CMK (cell line): Measurements from ENCODE around the gene GPX4.

Experiments
- DNase-seq: peaks from one replicate; pipeline ENCODE4 v3.0.0-alpha.2; 2010; ENCODE audit warnings: low read depth

GPX4 gene

DNA sequence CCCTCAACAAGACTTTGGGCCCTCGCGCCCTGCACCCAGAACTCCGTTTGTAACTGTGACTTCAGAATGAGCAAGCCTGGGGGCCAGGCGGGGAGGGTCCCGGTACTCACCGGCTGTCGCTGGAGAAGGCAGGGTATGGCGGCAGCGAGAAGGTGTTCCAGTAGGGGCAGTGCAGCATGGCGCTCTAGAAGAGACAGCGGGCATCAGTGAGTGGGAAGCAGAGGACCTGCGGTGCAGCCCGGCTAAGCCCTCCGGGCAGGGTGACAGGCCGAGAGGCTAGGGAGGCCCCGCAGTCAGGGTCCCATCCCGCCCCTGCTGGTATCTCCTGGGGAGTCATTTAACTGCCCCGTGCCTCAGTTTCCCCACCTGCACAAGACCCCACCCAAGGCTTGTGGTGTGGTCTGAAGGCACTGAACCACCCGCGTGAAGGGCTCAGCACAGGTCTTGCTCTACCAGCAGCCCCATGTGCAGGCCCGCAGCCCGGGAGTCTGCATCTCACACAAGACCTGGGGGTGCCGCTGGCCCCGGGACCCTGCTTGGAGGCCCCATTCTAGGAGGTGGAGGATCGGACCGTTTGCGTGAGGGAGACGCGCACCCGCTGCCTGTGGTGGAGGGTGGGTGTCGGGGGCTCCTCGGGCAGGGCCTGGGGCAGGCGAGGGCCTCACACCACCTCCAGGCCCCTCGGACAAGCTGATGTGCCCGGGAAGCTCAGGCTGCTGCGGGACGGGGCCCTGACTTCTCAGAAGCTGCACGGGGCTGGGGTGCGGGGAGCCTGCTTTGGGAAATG lies 45.7 kb downstream of the GPX4 start:
- DNase-seq, result no peak

DNA sequence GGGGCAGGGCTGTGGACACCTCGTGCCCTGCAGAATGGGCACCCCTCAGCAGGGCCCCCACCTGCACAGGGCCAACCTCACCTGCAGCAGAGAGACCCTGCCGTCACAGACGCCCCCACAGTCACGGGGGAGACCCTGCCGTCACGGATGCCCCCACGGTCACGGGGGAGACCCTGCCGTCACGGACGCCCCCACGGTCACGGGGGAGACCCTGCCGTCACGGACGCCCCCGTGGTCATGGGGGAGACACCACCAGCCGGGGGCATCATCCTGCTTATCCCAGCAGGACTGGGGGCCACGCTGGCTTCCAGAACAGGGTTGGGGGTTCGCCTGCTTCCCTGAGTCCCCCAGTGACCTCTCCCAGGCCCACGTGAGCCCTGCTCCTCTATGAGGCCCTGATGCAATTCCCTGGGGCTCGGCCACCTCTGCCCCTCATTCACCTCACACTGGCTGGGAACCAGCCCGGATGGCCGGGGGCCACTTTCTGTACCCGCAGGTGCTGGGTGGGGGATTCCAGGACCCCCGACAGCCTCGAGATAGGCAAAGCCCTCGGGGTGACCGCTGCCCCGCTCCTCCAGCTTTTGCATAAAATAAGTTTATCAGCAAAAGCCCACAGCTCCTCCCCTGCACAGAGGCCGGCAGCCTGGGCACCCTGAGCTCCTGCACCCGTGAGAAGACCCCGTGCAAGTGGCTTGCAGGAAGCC lies 46.7 kb downstream of the GPX4 start:
- DNase-seq, result no peak

DNA sequence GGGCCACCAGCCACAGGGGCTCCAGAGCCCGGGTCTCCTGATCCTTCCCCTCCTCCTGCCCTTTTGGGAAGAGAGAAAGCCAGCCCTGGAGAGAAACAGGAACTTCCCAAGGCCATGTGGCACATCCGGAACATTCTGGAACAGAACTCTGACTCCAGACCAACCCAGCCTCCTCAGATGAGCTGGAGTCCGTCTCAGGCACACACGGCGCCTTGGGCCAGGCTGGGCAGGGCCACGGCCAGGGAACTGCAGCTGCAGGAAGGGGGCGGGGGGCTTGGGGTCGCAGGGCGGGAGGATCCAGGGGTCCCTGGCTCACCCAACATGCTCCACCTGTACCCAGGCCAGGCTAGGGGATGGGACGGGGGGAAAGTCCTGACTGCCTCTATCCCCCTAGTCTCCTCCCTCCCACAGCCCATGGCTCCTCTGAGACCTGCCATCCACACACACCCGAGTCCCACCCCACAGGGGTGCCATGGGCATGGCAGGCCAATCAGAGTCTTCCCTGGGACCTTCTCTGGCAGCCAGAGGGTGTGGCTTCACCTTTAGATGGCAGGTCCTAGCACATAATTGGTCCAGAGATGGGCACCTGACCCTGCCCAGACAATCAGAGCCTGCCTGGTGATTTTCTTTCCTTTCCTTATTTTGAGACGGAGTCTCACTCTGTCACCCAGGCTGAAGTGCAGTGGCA lies 47.4 kb downstream of the GPX4 start:
- DNase-seq, result no peak

- DNase-seq, result no peak
These were observed 48.3 kb downstream of the GPX4 start for GRCh38 chr19:1151917-1152587.

GRCh38 chr19:1153891-1154730 lies 50.3 kb downstream of the GPX4 start:
- no peak for DNase-seq

DNA sequence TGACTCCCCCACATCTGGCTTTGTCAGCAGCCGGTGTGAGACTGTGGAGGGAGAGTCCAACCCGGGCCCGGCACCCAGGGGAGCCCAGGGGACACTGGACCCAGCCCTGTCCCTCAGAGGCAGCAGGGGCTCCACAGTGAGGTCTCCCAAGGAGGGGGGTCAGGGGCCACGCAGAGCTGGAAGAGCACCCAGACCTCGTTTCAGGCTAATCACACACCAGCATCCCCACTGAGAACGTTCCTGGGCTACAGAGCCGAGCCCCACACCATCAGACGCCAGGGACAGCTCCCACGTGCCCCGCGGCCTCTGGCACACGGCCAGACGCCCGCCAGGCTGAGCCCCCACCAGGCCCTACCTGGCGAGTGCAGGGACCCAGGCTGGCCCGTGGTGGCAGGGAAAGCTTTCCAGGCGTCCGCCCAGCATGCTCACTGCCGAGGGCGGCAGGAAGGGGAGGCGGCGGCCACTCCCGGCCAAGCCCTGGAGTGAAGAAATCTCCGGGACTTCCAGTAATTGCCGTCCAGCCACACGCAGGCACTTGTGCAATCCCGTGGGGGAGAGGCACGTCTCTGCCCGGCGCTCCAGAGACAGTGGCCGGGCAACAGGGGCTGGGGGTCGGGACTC lies 51.0 kb downstream of the GPX4 start:
- DNase-seq, result no peak

DNA sequence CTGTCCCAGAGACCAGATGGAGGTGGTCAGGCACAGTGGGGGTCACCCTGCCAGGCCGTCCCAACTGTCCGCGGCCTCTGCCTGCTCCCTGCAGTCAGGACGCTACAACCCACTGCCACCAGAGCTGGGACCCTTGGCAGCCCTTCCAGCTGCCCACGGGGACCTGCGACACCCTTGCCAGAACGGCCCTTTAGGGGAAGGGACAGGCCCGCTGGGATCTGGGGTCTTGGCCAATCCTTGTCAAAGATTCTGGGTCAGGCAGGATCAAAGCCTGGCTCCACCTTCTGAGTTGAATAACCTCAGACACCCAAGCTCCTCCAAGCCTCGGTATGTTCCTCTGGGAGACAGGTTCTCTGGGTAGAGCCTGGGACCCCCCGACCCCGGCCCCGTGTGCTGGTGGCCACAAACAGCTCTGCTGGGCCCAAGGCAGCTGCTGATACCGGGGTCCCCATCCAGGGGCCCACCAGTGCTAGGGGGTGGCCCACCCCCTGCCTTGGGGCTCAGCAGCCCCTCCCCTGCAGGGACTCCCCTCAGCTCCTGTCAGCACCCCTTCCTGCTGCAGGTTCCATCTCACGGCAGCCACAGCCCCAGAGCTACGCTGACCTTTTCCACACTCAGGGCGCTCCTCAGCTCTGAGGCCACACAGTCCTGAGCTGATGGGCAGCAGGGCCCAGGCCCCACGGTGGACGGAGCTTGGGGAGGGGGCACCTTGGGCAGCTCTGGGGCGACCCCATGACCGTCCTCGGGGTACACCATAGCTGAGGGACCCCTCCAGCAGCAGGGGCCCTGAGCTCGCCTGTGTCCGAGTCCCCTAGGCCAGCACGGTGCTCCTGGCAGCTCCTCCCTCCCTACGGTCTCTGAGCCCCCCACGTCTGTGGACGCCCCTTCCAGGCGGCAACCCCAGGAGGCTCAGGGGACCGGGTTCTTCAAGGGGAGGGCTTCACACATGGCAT lies 51.8 kb downstream of the GPX4 start:
- no peak for DNase-seq
